CD4-positive, alpha-beta T cell treated with Interferon gamma for 1 hour (primary cell): ENCODE data around the gene CTTNBP2.

Source experiments
- DNase-seq: peaks from one replicate; pipeline ENCODE4 v3.0.0-alpha.2; 2020

The CTTNBP2 gene

GRCh38 chr7:117816727-117817126 lies 56.5 kb downstream of the CTTNBP2 start:
- DNase-seq, result no peak

- DNase-seq, result no peak
Measured at GRCh38 chr7:117811696-117812095, 61.5 kb downstream of the CTTNBP2 start.

GRCh38 chr7:117810642-117811512 lies 62.4 kb downstream of the CTTNBP2 start:
- no peak for DNase-seq

GRCh38 chr7:117809958-117810357 lies 63.3 kb downstream of the CTTNBP2 start:
- no peak for DNase-seq

- DNase-seq, result no peak
Measured at GRCh38 chr7:117808910-117809705, 64.1 kb downstream of the CTTNBP2 start.

GRCh38 chr7:117808341-117808757 lies 64.9 kb downstream of the CTTNBP2 start:
- DNase-seq, result no peak

GRCh38 chr7:117807676-117808075 lies 65.6 kb downstream of the CTTNBP2 start:
- DNase-seq, result no peak

GRCh38 chr7:117806011-117806410 lies 67.2 kb downstream of the CTTNBP2 start:
- DNase-seq, result no peak

- no peak for DNase-seq
Measured at GRCh38 chr7:117805241-117805640, 68.0 kb downstream of the CTTNBP2 start.

GRCh38 chr7:117803476-117803875 lies 69.8 kb downstream of the CTTNBP2 start:
- no peak for DNase-seq

GRCh38 chr7:117802660-117803059 lies 70.6 kb downstream of the CTTNBP2 start:
- no peak for DNase-seq

- no peak for DNase-seq
Measured at GRCh38 chr7:117800841-117801240, 72.4 kb downstream of the CTTNBP2 start.

- DNase-seq, result no peak
Measured at GRCh38 chr7:117800406-117800805, 72.8 kb downstream of the CTTNBP2 start.

GRCh38 chr7:117796889-117797288 lies 76.4 kb downstream of the CTTNBP2 start:
- DNase-seq, result no peak

GRCh38 chr7:117793976-117794375 lies 79.3 kb downstream of the CTTNBP2 start:
- DNase-seq, result no peak

- no peak for DNase-seq
Measured at GRCh38 chr7:117793521-117793920, 79.7 kb downstream of the CTTNBP2 start.

- DNase-seq, result no peak
Measured at GRCh38 chr7:117791877-117792780, 81.1 kb downstream of the CTTNBP2 start.

- no peak for DNase-seq
Measured at GRCh38 chr7:117790731-117791130, 82.5 kb downstream of the CTTNBP2 start.

- no peak for DNase-seq
Measured at GRCh38 chr7:117790251-117790650, 83.0 kb downstream of the CTTNBP2 start.

GRCh38 chr7:117785431-117785830 lies 87.8 kb downstream of the CTTNBP2 start:
- no peak for DNase-seq

GRCh38 chr7:117784315-117784714 lies 88.9 kb downstream of the CTTNBP2 start:
- DNase-seq, result no peak

GRCh38 chr7:117782761-117783160 lies 90.5 kb downstream of the CTTNBP2 start:
- no peak for DNase-seq

GRCh38 chr7:117781707-117782106 lies 91.5 kb downstream of the CTTNBP2 start:
- no peak for DNase-seq
